ENCODE data around the gene ADCK2.
"Not testable (repeated sequence)": the region's sequence is repeated elsewhere in the genome, so short reads cannot be mapped to it uniquely, and the experiment has no call there.

Gene ADCK2

DNA sequence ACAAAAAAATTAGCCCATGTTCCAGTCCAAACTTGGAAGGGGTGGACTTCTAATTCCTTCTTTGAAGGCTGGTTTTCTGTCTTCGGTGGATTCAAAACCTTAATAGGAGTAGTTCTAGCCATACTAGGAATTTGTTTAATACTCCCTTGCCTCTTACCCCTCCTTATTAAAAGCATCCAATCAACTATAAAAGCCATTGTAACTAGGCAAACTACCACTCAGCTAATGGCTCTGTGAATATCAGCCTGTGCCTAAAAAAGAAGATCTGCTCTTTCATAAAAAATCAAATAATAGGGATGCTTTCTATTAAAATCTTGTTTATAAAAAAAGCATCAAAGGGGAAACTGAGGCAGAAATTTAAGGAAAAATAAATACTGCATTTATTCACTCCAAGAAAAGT lies 4.1 kb upstream of the ADCK2 start:
- no peak for DNase-seq (ENCODE audit: low spot score)
- no peak overlapping the region for H3K27ac ChIP-seq
- H3K4me3 ChIP-seq = no peak overlapping the region
- TF ChIP-seq, protein P1, sequence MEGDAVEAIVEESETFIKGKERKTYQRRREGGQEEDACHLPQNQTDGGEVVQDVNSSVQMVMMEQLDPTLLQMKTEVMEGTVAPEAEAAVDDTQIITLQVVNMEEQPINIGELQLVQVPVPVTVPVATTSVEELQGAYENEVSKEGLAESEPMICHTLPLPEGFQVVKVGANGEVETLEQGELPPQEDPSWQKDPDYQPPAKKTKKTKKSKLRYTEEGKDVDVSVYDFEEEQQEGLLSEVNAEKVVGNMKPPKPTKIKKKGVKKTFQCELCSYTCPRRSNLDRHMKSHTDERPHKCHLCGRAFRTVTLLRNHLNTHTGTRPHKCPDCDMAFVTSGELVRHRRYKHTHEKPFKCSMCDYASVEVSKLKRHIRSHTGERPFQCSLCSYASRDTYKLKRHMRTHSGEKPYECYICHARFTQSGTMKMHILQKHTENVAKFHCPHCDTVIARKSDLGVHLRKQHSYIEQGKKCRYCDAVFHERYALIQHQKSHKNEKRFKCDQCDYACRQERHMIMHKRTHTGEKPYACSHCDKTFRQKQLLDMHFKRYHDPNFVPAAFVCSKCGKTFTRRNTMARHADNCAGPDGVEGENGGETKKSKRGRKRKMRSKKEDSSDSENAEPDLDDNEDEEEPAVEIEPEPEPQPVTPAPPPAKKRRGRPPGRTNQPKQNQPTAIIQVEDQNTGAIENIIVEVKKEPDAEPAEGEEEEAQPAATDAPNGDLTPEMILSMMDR (IDR thresholded peaks at IDR 0.05) = no peak

DNA sequence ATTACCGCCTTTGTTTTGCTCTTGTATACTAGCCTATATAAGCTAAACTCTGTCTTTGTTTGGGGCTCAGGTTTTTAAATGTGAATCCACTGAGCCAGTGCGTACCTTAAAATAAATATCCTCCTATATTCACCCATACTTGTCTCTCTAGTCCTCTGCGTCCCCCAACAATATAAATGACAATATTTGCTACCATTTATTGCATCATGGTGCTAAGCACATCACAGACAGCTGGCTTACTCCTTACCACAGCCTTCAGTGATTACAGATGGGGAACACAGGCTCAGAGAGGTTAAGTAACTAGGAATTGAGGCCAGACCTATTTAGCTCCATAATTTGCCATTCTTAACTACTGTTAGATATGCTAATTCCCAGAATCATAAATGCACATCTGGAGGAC lies 3.4 kb upstream of the ADCK2 start:
- no peak for DNase-seq (ENCODE audit: low spot score)
- TF ChIP-seq, protein P1 (IDR thresholded peaks at IDR 0.05) = no peak
- H3K27ac ChIP-seq = no peak overlapping the region
- no peak overlapping the region for H3K4me3 ChIP-seq

DNA sequence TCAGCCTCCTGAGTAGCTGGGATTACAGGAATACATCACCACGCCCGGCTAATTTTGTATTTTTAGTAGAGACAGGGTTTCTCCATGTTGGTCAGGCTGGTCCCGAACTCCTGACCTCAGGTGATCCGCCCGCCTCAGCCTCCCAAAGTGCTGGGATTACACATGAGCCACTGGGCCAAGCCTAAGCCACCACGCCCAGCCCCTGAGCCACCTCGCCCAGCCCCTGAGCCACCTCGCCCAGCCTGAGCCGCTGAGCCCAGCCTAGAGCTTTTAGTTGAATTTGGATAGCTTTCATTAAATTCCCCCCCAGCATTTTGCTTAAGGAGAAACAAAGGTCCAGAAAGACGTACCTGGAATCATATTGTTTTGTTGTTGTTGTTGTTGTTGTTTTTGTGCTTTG lies 2.9 kb upstream of the ADCK2 start:
- not testable (repeated sequence) for DNase-seq (ENCODE audit: low spot score); H3K4me3 ChIP-seq; H3K27ac ChIP-seq

DNA sequence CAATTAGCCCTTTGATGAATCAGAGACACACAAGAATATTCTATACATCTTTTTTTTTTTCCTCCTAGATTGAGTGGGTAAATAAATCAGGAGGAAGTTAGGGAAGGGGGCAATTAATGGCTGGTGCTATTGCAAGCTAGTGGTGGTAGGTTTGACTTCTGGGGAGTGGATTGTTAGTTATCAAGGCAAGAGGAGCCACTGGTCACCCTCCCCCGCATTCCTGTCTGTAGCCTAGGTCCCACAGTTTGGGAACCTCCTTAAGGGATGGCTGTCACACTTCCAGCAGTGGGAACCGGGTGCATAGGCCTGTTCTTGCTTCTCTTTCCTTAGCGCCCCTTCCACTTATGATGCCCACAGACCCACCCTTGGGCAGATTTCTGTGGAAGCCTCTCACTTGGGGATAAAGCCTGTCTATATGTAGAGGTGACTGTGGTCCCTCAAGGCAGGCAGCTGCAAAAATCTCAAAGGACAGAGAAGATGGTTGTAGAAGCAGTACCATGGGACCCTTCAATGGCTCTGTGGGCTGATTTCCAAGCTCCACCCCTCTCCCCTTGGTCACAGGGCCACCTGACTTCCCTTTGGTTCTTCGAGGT lies 2.3 kb upstream of the ADCK2 start:
- no peak overlapping the region for H3K4me3 ChIP-seq
- TF ChIP-seq, protein P1 (IDR thresholded peaks at IDR 0.05) = no peak
- no peak overlapping the region for H3K27ac ChIP-seq
- no peak for DNase-seq (ENCODE audit: low spot score)

DNA sequence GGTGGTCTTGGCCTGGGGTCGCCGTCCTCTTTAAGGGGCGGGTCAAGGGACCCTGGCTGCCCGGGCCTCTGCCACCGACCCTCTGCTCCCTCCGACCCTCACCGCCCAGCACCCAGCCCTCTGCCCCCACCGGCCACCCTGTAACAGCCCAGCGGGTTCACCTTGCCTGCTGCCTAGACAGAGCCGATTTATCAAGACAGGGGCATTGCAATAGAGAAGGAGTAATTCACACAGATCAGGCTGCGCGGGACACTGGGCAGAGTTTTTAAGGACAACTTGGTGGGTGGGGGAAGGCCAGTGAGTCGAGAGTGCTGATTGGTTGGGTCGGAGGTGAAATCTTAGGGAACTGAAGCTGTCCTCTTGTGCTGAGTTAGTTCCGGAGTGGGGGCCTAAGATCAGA lies 779 bp upstream of the ADCK2 start:
- no peak overlapping the region for H3K27ac ChIP-seq
- peak overlapping the region; percentile 76 for H3K4me3 ChIP-seq
- no peak for DNase-seq (ENCODE audit: low spot score)
- TF ChIP-seq, protein P1 (IDR thresholded peaks at IDR 0.05) = no peak

DNA sequence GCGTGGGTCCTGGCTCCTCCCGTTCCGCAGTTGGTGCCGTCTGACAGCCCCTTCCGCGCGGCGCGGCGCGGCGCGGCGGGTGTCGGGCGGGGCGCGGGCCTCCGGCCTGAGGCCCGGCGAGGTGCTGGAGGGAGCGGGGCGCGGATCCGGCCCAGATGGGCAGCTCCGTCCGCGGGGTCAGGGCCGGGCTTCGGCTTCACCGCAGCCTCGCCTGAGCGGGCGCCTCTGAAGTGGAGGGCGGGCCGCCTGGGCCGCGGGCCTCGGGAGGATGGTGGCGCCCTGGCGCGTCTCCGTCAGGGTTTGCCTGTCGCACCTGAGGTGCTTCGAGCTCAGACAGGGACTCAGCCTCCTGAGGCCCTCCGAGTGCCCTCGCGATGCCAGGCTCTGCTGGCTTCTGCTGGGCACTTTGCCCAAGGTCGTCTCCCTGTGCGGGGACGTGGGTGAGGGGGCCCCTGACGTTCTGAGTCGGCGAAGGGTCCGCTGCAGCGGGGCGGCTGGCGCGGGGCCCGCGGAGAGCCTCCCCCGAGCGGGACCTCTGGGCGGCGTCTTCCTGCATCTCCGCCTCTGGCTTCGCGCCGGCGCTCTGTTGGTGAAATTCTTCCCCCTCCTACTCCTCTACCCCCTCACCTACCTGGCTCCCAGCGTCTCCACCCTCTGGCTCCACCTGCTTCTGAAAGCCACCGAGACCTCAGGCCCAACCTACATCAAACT lies 473 bp downstream of the ADCK2 start:
- TF ChIP-seq, protein P1 (IDR thresholded peaks at IDR 0.05) = no peak

DNA sequence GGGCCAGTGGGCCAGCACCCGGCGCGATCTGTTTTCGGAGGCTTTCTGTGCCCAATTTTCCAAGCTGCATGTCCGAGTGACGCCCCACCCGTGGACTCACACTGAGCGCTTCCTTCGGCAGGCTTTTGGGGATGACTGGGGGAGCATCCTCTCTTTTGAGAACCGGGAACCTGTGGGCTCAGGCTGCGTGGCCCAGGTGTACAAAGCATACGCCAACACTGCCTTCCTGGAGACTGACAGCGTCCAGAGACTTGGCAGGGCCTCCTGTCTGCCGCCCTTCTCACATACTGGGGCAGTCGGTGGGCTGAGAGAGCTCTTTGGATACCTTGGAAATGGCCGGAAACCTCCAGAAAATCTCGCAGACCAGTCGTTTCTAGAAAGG lies 1.0 kb downstream of the ADCK2 start:
- no peak for DNase-seq (ENCODE audit: low spot score)
- H3K27ac ChIP-seq = peak overlapping the region; percentile 86 to 87

More for the DNA sequence above, 473 bp downstream of the ADCK2 start:
- Histone ChIP-seq H3K27ac (peak overlapping the region; percentile 86 to 87), H3K4me3 (peak overlapping the region; percentile 76)
- no peak for DNase-seq (ENCODE audit: low spot score)

More for the DNA sequence above, 1.0 kb downstream of the ADCK2 start:
- TF ChIP-seq, protein P1 (IDR thresholded peaks at IDR 0.05) = no peak
- H3K4me3 ChIP-seq = peak overlapping the region; percentile 76

Measured in coronary artery (tissue), 2 donors.